B cell (primary cell): ENCODE measurements around the gene HOXD10. TPM values are rescaled to one million over a fixed set of nuclear protein-coding genes. Genes with fewer than 3 reads are reported as not detected.

Source experiments
- ATAC-seq: fragments of 200-7000 bp; cut with Tn5 transposase; one replicate; pipeline ENCODE4 v1.10.0; 2021; ENCODE audit warnings: low read depth, mild to moderate bottlenecking, moderate number of reproducible peaks, moderate library complexity
- CTCF ChIA-PET: fragments of 350-600 bp; sonication (Branson Sonifier 250); formaldehyde crosslinking; loops from one replicate; lab custom pipeline; 2021; ENCODE audit warnings: antibody characterized with exemption, inconsistent platforms; lab: Charles Lee
- POLR2A ChIA-PET: fragments of 350-600 bp; sonication (Branson Sonifier 250); formaldehyde crosslinking; loops from one replicate; lab custom pipeline; 2021; ENCODE audit warnings: antibody characterized with exemption; lab: Charles Lee
- DNase-seq: peaks from one replicate; pipeline ENCODE4 v3.0.0; 2013
- H2AFZ ChIP-seq: 2 replicates; pipeline ENCODE4 v1.6.1; 2012; ENCODE audit warnings: mild to moderate bottlenecking, low read depth, low read length; ENCODE audit not compliant: insufficient read depth, poor library complexity, severe bottlenecking
- H3K27ac ChIP-seq, 2 donors: 1 replicate in 1 of 2; 2 replicates in 1 of 2; pipeline ENCODE4 v1.5.1; 2012 to 2013; ENCODE audit warnings: low read length in 2 of 2, mild to moderate bottlenecking in 2 of 2, moderate library complexity in 1 of 2
- H3K27me3 ChIP-seq, 4 experiments: fragments of 200-600 bp in 1 of 4; sonication (generic) in 1 of 4; replicated peaks in 1 of 4; 1 replicate in 2 of 4; 2 replicates in 2 of 4; pipeline versions ENCODE4 v1.6.1 to v1.7.0; 2013 to 2016; ENCODE audit warnings: low read length in 3 of 4, mild to moderate bottlenecking in 2 of 4, mixed read lengths in 1 of 4, moderate library complexity in 1 of 4; ENCODE audit not compliant: insufficient read depth in 4 of 4, control insufficient read depth in 3 of 4; ENCODE audit errors: control extremely low read depth in 1 of 4
- H3K36me3 ChIP-seq, 2 experiments: replicated peaks in 1 of 2; 1 replicate in 1 of 2; 2 replicates in 1 of 2; pipeline versions ENCODE4 v1.6.1 to v1.7.1; 2013; ENCODE audit warnings: low read length in 1 of 2; ENCODE audit not compliant: insufficient read depth in 2 of 2, control insufficient read depth in 1 of 2; ENCODE audit errors: control extremely low read depth in 1 of 2, extremely low read depth in 1 of 2
- H3K4me1 ChIP-seq, 2 donors: fragments of 200-600 bp in 1 of 2; sonication (generic) in 1 of 2; 1 replicate in 1 of 2; 2 replicates in 1 of 2; pipeline versions ENCODE4 v1.5.1 to v1.6.1; 2013 to 2017; ENCODE audit warnings: low read length in 2 of 2; ENCODE audit not compliant: control insufficient read depth in 2 of 2, insufficient read depth in 2 of 2
- H3K4me2 ChIP-seq: replicated peaks from 2 replicates; pipeline ENCODE3; 2012; ENCODE audit warnings: mild to moderate bottlenecking, low read depth, low read length; ENCODE audit not compliant: poor library complexity, severe bottlenecking
- H3K4me3 ChIP-seq, 5 experiments: fragments of 200-600 bp in 1 of 5; sonication (generic) in 1 of 5; 1 replicate in 3 of 5; 2 replicates in 2 of 5; pipeline versions ENCODE4 v1.5.1 to v1.7.0; 2011 to 2016; ENCODE audit warnings: low read length in 4 of 5, mild to moderate bottlenecking in 4 of 5, low read depth in 2 of 5, control low read depth in 1 of 5, moderate library complexity in 1 of 5; ENCODE audit not compliant: insufficient read depth in 1 of 5; ENCODE audit errors: control extremely low read depth in 1 of 5, extremely low read depth in 1 of 5
- H3K79me2 ChIP-seq: fragments of 200-600 bp; sonication (generic); one replicate; pipeline ENCODE4 v1.6.0; 2016; ENCODE audit warnings: low read length; ENCODE audit not compliant: control insufficient read depth, insufficient read depth
- H3K9ac ChIP-seq: fragments of 200-600 bp; sonication (generic); 2 replicates; pipeline ENCODE4 v1.6.1; 2017; ENCODE audit warnings: mild to moderate bottlenecking, low read length, moderate library complexity
- H3K9me3 ChIP-seq, 3 donors: one replicate each; pipeline versions ENCODE4 v1.6.1 to v1.7.1; 2013; ENCODE audit warnings: low read length in 2 of 3; ENCODE audit not compliant: control insufficient read depth in 2 of 3, insufficient read depth in 1 of 3; ENCODE audit errors: control extremely low read depth in 1 of 3
- H4K20me1 ChIP-seq: 2 replicates; pipeline ENCODE4 v1.6.0; 2012; ENCODE audit warnings: mild to moderate bottlenecking, low read length; ENCODE audit not compliant: insufficient read depth, control insufficient read depth, poor library complexity, severe bottlenecking
- H3K27ac Mint-ChIP-seq: one replicate; pipeline ENCODE4 v1.8.0; 2021; ENCODE audit warnings: mixed read lengths
- H3K27me3 Mint-ChIP-seq: one replicate; pipeline ENCODE4 v1.8.0; 2021; ENCODE audit warnings: mixed read lengths
- H3K4me1 Mint-ChIP-seq: one replicate; pipeline ENCODE4 v1.8.0; 2021; ENCODE audit warnings: mixed read lengths
- H3K4me3 Mint-ChIP-seq: one replicate; pipeline ENCODE4 v1.8.0; 2021; ENCODE audit warnings: mixed read lengths
- H3K9me3 Mint-ChIP-seq: one replicate; pipeline ENCODE4 v1.8.0; 2022; ENCODE audit warnings: mixed read lengths; ENCODE audit not compliant: insufficient read depth
- EZH2 ChIP-seq: IDR thresholded peaks from 2 replicates; pipeline ENCODE4 v1.6.1; 2012; ENCODE audit warnings: borderline replicate concordance, low read depth, mild to moderate bottlenecking, moderate library complexity, low read length; ENCODE audit not compliant: insufficient read depth, poor library complexity, severe bottlenecking
- WGBS: methylation state at CpG from one replicate; pipeline ENCODE4 v1.1.5; 2013; ENCODE audit warnings: missing lambda C conversion rate; ENCODE audit not compliant: insufficient coverage; 5-methylcytosine and 5-hydroxymethylcytosine counted together
- intact Hi-C: fragments of 100-400 bp; cut with micrococcal nuclease; formaldehyde crosslinking; loops from one replicate; pipeline ENCODE4 v1.10.0; 2022
- polyA plus RNA-seq: library from polyadenylated mRNA; depleted of rRNA; stranded (reverse); fragments of >200 nt; gene quantifications from 2 replicates; pipeline ENCODE4 v1.2.3, GENCODE V29; 2012
- total RNA-seq, 2 donors: library from RNA; stranded (reverse); fragments of 120-200 nt in 1 of 2; gene quantifications; 1 replicate in 1 of 2; 2 replicates in 1 of 2; pipeline versions ENCODE4 v1.2.3 to v1.2.4, GENCODE V29; 2013 to 2022
- TF ChIP-seq, protein P1 (sequence below): fragments of 200-600 bp; IDR thresholded peaks from one replicate; pipeline ENCODE4 v1.8.0; 2022; ENCODE audit warnings: antibody characterized with exemption, mild to moderate bottlenecking

The HOXD10 gene
- total and polyA plus RNA-seq, 2 donors (not counting 1 experiment from before 2014, with no cell fraction given), result not detected

DNA sequence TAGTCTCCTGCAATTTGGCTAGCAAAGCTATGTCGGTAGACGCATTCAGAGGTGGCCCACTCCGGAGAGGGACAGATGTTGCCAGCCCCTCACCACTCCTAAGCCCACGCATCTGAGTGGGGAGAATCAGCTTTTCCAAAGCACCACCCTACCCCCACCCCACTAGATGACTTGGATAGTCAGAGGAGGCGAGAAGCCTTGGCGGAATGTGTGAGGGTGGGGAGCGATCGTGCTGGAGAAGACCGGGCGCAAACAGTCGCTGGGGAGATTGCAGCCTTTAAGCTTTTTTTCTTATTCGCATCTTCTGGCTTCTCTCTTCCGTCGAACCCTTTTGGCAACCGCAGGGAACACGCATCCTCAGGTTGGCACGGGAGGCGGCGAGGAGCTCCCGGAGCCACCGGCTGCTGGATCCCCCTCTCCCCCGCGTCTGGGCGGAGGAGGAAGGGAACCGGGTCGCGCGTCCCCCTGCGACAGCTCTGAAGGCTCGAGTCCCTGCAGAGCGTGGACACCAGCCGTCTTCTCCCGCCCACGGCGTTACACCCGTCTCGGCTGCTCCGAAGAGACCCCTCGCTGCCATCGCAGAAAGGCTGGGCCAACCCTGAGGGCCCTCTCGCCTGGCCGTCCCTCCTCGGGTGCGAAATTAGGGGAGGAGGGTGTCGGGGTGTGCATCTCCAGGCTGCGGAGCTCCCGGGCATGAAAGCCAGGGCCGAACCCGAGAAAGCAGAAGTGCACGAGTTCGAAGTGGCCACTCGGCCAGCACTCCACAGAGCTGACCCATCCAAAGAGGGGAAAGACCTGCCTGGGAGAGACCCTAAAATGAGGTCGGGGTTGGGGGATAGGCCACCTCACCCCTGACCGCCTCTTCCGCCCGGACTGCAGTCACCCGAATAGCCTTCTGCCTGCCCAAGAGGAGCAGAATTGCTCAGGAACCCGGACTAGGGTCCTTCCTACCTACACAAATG, 45.0 kb upstream of the HOXD10 start:
- 11% methylated on average over 53 of the region's 58 CpGs for WGBS
- Histone ChIP-seq H3K27ac (no peak overlapping the region), H3K9me3 (peaks cover 0 to 33% (median 3%) of the 10 kb centered on the region in 3 donors), H3K27me3 (peaks cover 1 to 96% (median 67%) of the 10 kb centered on the region in 4 experiments), H3K36me3 (no peaks in the 10 kb centered on the region), H3K4me3 (no peak overlapping the region), H3K4me2 (no peak overlapping the region), H3K9ac (no peak overlapping the region), H3K4me1 (peaks cover 11 to 16% of the 10 kb centered on the region in 2 donors), H3K79me2 (no peaks in the 10 kb centered on the region), H2AFZ (no peak overlapping the region), H4K20me1 (no peaks in the 10 kb centered on the region)
- no peak for DNase-seq
- H3K4me1 Mint-ChIP-seq, result peaks cover 5% of the 10 kb centered on the region
- H3K9me3 Mint-ChIP-seq, result no peaks in the 10 kb centered on the region
- intact Hi-C loops, result no loop called here
- peaks cover 76% of the 10 kb centered on the region for H3K27me3 Mint-ChIP-seq
- no peak for ATAC-seq
- no peak for TF ChIP-seq EZH2
- TF ChIP-seq, protein P1, sequence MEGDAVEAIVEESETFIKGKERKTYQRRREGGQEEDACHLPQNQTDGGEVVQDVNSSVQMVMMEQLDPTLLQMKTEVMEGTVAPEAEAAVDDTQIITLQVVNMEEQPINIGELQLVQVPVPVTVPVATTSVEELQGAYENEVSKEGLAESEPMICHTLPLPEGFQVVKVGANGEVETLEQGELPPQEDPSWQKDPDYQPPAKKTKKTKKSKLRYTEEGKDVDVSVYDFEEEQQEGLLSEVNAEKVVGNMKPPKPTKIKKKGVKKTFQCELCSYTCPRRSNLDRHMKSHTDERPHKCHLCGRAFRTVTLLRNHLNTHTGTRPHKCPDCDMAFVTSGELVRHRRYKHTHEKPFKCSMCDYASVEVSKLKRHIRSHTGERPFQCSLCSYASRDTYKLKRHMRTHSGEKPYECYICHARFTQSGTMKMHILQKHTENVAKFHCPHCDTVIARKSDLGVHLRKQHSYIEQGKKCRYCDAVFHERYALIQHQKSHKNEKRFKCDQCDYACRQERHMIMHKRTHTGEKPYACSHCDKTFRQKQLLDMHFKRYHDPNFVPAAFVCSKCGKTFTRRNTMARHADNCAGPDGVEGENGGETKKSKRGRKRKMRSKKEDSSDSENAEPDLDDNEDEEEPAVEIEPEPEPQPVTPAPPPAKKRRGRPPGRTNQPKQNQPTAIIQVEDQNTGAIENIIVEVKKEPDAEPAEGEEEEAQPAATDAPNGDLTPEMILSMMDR, result no peak
- ChIA-PET CTCF (no interaction called here), POLR2A (no interaction called here)
- no peak overlapping the region for H3K27ac Mint-ChIP-seq
- H3K4me3 Mint-ChIP-seq, result no peak overlapping the region

DNA sequence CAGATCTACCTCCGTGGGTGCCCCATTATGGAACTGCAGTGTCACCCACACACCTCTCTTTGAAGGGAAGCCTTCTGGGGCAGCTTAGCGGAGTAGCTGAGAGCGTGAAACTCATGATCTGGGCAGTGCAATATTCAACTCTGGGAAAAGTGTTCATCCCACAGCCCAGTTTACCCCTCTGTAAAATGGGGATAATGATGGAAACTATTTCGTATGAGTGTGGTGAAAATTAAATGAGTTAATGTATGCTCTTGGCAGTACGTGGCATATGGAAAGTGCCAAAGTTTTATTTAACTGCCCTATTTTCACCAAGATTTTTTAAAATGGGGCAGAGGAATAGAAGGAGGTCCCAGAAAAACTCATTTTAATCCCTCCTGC, 44.3 kb upstream of the HOXD10 start:
- peaks cover 6 to 14% of the 10 kb centered on the region in 2 donors for H3K4me1 ChIP-seq
- peaks cover 0 to 31% (median 3%) of the 10 kb centered on the region in 3 donors for H3K9me3 ChIP-seq
- peaks cover 80% of the 10 kb centered on the region for H3K27me3 Mint-ChIP-seq
- WGBS, result 20% methylated on average over 1 of the region's 5 CpGs
- no peak for ATAC-seq
- CTCF ChIA-PET, result no interaction called here
- no peak overlapping the region for H3K27ac Mint-ChIP-seq
- TF ChIP-seq, protein P1, result no peak
- TF ChIP-seq EZH2, result no peak
- H3K4me3 Mint-ChIP-seq, result no peak overlapping the region
- peaks cover 1 to 94% (median 68%) of the 10 kb centered on the region in 4 experiments for H3K27me3 ChIP-seq
- POLR2A ChIA-PET, result no interaction called here
- no peak overlapping the region for H3K4me2 ChIP-seq
- H3K9me3 Mint-ChIP-seq, result no peaks in the 10 kb centered on the region
- H3K4me1 Mint-ChIP-seq, result peaks cover 5% of the 10 kb centered on the region
- no peaks in the 10 kb centered on the region for H3K36me3 ChIP-seq
- DNase-seq, result no peak
- H3K27ac ChIP-seq, result no peak overlapping the region
- no peaks in the 10 kb centered on the region for H3K79me2 ChIP-seq
- no peak overlapping the region for H2AFZ ChIP-seq
- no peaks in the 10 kb centered on the region for H4K20me1 ChIP-seq
- intact Hi-C loops, result no loop called here
- H3K4me3 ChIP-seq, result no peak overlapping the region
- no peak overlapping the region for H3K9ac ChIP-seq
